GM18502 (cell line): ENCODE measurements around the gene GNG4.
A peak's percentile ranks its signal among the peaks of the same experiment; 100 is the strongest.

Experiments used
- ATAC-seq: cut with Tn5 transposase; IDR thresholded peaks from one replicate; pipeline ENCODE4 v1.9.1; 2021; ENCODE audit warnings: mild to moderate bottlenecking; ENCODE audit not compliant: unreplicated experiment, poor library complexity

The GNG4 gene

DNA sequence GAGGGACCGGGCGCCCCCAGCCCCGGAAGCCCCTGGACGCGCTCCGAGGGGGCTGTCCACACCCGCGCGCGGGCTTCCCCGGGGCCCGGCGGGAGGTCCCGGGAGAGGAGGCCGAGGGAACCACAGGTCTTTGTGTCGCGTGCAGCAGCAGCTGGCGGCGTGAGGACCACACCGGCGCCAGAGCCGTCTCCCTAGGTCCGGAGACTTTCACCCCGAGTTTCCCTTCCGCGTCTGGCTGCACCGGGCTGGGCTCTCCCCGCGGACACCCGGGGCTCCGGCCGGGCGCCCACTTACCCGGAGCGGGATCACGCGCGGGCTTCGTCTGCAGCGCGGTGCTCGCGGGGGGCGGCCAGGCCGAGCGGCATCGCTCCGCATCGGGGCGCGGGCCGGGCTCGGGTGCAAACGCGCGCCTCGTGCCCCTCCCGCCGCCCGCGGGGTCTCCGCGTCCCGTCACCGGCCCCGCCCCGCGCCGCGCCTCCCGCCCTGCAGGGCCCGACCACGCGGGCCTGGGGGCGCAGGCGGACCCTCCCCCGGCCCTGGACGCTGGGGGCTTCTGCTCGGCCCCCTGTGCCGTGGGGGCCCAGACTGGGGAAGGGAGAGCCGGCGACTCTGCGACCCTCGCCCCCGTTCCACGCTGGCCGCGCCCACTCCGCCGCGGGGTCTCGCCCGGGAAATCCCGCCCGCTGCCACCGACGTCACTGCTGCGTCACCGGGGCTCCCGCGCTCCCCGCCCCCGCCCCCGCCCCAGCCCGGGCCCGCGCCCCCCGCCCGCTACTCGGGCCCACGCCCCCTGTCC is at the start of gene GNG4:
Gene GNG4, minus strand, starts transcription at position 417 of the 796 bp plus-strand sequence. CDS start 65,946 bp downstream, outside the sequence.
- peak; percentile 55 for ATAC-seq

GRCh38 chr1:235697508-235697907 is 47.9 kb upstream of the GNG4 start:
- no peak for ATAC-seq

DNA sequence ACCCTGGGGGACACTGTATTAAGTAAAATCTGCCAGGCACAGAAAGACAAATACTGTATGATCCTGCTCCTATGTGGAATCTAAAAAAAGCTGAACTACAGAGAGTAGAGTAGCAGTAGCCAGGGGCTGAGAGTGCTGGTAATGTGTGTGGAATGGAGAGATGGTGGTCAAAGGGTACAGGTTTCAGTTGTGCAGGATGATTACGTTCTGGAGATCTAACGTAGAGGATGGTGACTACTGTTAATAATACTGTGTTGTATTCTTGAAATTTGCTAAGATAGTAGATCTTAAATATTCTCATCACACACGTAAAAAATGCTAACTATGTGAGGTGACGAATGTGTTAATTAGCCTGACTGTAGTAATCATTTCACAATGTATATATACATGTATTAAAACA is 39.8 kb upstream of the GNG4 start:
- ATAC-seq, result no peak

DNA sequence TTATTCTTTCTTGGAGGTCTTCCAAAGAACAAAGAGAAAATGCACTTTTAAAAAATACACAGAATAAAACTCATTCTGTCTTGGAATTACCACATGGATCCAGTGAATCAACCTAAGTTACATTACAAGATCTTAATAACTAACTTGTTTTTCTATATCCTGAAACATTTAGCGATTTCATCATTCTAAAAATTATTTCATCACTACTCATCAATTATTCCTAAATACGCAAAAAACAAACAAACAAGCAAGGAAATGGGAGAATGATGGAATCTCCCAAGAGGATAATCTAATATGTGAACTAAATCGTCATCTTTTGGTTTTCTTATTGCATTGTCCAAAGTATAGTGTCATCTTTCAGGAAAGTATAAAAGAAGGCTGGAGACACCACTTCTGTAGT is 38.5 kb upstream of the GNG4 start:
- no peak for ATAC-seq

- no peak for ATAC-seq
These were observed 34.1 kb upstream of the GNG4 start for GRCh38 chr1:235683653-235684052.

DNA sequence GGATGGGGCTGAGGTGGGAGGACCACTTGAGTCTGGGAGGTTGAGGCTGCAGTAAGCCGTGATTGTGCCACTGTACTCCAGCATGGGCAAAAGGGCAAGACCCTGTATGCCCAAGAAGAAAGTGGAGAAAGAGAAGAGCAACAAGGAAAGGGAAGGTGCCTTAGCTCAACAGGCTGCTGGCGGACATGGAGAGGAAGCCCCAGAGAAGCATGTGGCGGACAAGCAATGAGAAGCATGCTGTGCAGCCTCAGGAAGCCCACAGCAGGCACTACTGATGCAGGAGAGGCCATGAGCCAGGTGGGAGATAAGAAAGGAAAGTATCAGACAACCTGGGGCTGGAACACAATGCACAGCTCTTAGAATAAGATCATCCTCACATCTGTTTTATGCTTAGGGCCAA is 32.6 kb upstream of the GNG4 start:
- no peak for ATAC-seq

DNA sequence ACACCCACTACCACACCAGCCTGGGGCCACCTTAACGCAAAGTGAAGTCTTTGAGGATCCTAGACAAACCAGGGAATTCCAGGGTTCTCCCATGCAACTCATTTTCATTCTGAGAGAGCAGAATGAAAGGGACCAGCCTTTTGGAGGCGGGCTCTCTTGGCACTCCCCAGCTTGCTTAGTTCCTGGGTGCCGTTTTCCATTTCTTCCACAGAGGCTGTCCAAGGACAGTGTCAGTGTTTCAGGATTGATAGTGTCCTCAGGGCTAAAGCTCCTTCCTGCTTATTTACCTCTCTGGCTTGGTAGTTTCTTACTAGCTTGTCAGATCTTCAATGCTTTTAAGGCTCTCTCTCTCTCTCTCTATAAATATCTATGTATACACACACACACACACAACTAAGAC is 30.1 kb upstream of the GNG4 start:
- no peak for ATAC-seq

DNA sequence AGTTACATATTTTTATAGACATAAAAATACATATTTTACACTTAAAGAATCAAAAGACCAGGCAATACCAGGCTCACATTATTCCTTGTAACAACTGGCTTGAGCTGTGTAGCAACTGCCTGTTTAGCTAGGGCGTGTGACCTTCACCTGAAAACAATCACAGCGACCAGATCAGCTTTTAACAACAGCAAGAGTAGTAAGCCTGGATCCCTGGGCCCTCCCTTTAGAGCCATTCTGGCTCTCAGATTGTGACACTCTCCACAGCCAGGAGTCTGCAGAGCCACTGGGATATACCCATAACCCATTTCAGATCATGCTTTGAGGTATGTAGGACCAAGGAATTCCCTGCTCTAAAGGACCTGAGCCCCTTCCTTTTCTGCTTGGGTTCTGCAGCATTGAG is 29.4 kb upstream of the GNG4 start:
- no peak for ATAC-seq

DNA sequence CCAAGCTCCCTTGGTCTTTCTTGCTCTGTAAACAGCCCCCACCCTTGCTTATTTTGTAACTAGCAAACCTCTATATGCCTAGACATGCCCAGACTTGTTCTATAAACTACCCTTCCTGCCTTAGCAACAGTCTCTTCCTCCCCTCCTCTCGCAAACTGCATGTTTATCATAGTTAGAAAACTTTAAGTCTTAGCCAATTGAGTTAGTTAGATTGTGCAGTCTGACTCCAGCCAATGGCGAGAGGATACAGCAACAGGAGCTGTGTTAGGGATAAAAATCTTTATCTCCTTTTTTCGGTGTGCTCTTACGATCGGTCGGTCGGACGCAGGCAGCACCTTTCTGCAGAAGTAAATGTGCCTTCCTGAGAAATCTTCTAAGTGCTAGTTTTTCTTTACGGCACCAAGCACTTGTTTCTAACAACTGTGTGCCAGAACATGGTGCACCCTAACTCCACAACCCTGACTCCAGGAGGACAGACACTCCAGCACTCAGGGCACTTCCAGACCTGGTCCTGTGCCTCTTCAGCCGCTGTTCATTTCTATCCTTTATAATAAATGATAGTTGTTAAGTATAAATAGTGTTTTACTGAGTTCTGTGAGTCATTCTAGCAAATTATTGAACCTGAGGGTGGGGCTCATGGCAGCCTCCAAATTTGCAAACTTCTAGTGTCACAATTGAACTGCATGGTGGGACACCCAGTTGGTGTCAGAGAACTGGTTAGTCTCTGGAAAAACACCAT is 25.7 kb upstream of the GNG4 start:
- ATAC-seq, result no peak

DNA sequence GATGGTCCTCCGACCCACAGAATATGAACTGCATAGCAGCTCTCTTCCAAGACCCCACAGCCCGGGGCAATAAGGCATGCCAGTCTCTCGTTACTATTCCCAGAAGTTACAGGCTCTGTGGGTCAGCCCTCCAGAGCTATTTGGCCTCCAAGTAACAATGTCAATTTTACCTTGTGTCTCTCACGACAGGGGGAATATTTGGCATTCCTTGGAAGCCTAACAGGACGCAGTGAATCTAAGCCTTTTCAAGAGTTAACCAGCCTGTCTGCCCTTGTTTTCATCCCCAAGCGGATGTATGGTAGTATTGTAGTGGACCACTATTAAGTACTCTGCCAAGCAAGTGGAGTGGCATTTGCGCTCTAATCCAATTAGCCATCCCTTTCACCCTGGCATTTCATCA is 24.4 kb upstream of the GNG4 start:
- ATAC-seq, result no peak

DNA sequence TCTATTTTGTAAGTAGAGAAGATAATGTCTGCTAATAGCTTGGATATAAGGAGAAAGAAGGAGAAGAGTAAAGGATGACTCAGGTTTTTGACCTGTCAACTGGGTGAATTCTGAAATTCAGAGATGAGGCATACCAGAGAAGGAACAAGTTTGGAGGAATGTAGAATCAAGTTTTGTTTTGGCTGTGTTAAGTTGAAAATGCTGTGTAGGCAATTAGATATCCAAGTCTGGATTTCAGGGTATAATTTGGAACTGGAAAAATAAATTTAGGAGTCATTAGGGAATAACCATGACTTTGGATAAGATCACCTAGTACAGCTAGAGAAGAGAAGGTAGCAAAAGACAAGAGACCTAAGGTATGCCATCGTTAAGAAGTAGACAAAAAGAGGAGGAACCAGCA is 22.4 kb upstream of the GNG4 start:
- no peak for ATAC-seq

GRCh38 chr1:235670157-235670776 is 20.7 kb upstream of the GNG4 start:
- ATAC-seq, result no peak

DNA sequence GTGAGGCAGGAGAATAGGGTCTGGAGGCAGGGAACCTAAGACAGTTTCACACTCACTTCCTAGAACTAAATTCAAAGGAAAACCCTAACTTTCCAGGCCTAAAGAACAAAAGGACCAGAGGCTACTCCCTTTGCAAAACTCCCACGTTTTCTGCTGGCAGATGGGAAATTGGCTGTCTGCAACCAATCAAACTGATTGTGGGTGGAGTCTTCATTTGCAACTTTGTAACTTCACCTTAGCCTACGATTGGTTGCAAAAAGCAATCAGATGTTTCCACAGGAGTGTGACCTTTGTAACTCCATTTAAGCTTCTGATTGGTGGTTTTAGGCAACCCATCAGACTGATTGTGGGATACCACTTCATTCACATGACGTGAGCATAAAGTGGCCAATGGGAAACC is 19.7 kb upstream of the GNG4 start:
- ATAC-seq, result no peak

GRCh38 chr1:235663628-235664027 is 14.0 kb upstream of the GNG4 start:
- ATAC-seq, result no peak

DNA sequence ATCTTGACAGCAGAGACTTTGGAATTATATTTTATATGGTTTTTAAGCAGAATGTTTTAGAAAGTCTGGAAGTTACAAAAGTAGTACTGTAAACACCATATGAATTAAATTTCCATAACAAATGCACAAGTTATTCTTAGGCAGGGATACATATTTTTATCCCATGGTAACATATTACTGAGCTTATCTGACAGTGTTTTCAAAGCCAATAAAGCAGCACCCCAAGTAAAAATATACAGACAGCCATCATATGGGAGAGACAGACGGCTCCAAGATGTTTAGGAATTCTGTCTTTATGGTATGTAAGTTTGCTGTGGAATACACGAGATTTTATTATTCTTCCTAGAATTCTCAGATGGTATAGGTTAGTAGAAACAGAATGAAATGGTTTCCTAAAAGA is 12.0 kb upstream of the GNG4 start:
- ATAC-seq, result no peak

- ATAC-seq, result no peak
These were observed 9.7 kb upstream of the GNG4 start for GRCh38 chr1:235659186-235659771.

DNA sequence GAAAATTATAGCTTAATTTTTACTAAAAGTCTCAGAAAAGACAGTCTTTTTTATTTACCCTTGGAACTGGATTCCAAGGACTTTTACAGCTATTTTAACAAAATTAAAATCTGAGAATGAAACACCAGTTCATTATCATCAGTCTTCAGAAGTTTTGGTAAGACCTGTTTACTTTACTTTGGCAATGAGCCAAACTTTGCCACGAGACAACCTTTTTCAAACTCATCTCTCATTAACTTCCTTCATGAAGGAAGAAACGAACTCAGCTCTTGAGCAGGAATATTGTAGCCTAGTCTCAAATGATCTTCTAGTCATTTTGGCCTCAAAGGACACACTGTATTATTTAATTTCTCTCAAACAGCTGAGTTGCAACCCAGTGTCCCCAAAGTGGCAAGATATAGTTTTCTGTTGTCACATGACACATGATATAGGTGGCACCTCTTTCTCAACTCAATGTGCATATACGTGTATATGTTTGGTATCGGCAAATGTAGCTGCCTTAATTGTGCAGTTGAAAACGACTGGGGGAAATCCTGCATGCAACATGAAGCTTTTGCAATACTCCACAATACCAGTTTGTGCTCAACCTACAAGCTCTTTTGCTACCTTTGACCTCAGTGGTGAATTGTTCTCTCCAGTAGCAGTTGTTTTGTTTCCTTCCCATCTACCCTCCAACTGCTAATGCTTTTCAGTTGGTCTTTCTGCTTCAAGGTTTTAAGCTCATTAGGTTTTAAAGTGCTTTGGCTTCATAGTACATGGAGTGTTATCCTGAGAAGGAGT is 8.4 kb upstream of the GNG4 start:
- no peak for ATAC-seq

- ATAC-seq, result no peak
These were observed 7.7 kb upstream of the GNG4 start for GRCh38 chr1:235657269-235657668.

DNA sequence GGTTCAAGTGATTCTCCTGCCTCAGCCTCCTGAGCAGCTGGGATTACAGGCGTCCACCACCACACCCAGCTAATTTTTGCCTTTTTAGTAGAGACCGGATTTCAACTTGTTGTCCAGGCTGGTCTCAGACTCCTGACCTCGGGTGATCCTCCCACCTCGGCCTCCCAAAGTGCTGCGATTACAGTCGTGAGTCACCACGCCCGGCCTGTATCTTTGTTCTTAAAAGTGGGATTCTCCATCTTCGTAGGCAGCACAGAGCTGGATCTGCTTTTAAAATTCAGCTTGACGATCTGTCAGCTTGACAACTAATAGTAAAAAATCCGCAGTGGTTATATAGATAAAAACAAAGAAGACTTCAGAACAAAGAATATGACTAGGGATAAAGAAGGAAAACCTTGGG is 2.8 kb upstream of the GNG4 start:
- ATAC-seq, result no peak

DNA sequence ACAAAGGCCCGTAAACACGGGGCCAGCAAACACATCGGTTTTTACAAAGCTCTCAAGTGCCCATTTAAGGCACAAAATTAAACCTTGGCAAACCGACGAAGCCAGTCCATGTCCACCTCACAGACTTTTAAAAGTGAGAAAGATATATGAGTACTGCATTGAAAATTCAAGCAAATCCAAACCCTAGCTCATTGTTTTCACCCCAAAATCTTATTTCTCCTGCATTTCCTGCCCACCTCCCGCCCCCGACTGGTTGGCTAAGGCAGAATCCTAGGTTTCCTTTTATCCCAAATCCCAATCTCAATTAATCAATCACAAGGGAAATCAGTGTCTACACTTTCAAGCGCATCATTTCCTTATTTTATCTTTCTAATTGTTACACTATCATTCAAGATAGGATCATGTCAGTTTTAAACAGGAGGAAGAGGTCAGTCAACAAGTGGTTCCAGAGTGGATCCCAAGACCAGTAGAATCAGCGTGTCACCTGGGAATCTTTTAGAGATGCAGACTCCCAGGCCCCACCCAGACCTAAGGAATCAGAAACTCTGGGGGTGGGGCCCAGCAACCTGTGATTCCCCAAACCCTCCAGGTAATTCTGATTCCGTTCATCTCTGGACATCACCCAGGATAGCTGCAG is 1.7 kb upstream of the GNG4 start:
- ATAC-seq, result no peak
